ENCODE measurements around the gene SPTLC1.
A peak's percentile ranks its signal among the peaks of the same experiment; 100 is the strongest.

SPTLC1 gene

DNA sequence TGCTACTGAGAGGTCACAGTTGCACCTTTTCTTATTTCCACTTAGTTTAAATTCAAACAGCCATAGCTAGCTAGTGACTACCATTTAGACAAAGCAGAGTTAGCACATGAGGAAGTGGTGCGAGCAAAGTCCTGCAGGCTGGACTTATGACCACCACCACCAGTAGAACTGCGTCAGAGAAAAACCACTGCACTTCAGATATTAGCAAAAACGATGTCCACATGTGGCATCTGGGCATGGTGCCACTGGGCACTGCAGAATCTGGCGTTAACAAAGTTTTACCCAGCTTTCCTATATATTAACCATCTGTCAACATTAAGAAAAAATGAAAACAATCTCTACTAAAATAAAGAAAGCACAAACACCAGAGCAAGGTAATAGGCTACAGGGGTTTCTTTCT is 80.1 kb downstream of the SPTLC1 start:
- in situ Hi-C loops (cut with HindIII; ENCODE audit: low sequenced_read_pairs), result no loop called here
- peak; percentile 28 for DNase-seq (ENCODE audit: low read depth, low spot score)
- no peak overlapping the region for H3K4me3 ChIP-seq (ENCODE audit: low read depth, low read length)
- TF ChIP-seq, protein P1, sequence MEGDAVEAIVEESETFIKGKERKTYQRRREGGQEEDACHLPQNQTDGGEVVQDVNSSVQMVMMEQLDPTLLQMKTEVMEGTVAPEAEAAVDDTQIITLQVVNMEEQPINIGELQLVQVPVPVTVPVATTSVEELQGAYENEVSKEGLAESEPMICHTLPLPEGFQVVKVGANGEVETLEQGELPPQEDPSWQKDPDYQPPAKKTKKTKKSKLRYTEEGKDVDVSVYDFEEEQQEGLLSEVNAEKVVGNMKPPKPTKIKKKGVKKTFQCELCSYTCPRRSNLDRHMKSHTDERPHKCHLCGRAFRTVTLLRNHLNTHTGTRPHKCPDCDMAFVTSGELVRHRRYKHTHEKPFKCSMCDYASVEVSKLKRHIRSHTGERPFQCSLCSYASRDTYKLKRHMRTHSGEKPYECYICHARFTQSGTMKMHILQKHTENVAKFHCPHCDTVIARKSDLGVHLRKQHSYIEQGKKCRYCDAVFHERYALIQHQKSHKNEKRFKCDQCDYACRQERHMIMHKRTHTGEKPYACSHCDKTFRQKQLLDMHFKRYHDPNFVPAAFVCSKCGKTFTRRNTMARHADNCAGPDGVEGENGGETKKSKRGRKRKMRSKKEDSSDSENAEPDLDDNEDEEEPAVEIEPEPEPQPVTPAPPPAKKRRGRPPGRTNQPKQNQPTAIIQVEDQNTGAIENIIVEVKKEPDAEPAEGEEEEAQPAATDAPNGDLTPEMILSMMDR (IDR thresholded peaks at IDR 0.05; ENCODE audit: low read depth, low read length), result no peak

DNA sequence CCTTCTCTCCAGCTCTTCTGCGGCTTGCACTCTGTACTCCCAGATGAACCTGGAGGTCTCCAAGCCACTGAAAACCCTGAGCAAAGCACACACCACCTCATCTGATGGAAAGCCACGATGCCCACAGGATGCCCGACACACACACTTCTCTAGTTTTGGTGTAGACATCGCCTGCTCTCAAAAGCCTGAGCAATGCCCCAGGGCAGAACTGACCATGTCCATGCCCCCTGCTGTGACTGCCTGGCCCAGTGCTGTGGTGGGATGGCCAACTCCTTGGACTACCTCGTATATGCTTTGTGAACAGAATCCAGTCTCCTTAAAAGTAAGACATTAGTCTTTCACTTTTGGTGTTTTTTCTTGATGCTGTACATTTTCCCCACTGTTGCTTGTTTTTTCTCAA is 81.2 kb downstream of the SPTLC1 start:
- DNase-seq (ENCODE audit: low read depth, low spot score), result no peak
- in situ Hi-C loops (cut with HindIII; ENCODE audit: low sequenced_read_pairs), result no loop called here
- TF ChIP-seq, protein P1 (IDR thresholded peaks at IDR 0.05; ENCODE audit: low read depth, low read length), result no peak
- H3K4me3 ChIP-seq (ENCODE audit: low read depth, low read length), result no peak overlapping the region

DNA sequence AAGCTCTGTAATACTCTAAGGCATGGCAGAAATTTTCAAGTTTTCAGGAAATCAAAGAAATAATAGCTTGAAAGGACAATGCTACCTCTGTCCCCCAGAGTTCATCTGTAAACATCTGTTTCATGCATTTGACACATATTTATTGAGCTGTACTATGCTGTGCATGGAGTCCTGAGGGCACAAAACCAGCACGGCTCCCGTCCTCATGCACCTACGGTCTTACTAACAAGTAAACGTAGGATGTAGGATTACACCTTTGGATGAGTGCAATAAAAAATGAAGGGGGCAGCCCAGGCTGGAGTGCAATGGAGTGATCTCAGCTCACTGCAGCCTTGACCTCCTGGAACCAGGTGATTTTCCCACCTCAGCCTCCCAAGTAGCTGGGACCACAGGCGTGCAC is 81.9 kb downstream of the SPTLC1 start:
- TF ChIP-seq, protein P1 (IDR thresholded peaks at IDR 0.05; ENCODE audit: low read depth, low read length), result no peak
- in situ Hi-C loops (cut with HindIII; ENCODE audit: low sequenced_read_pairs), result no loop called here
- no peak overlapping the region for H3K4me3 ChIP-seq (ENCODE audit: low read depth, low read length)
- DNase-seq (ENCODE audit: low read depth, low spot score), result no peak

DNA sequence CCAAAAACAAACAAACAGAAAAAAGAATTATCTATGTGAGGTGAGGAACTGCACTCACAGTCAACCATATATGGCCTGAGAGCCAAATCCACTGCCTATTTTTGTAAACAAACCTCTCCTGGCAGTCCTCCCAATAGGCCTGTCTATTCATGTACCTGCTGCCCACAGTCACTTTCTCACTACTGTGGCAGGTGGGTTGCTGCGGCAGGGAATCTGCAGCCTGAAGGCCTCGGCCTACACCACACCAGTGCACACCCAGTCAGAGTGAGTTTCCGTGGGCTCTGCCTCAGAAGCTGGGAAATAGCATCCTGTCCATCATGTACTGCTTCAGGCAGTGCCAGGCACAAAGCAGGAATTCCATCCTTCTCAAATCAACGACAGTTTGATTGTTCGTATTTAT is 82.3 kb downstream of the SPTLC1 start:
- H3K4me3 ChIP-seq (ENCODE audit: low read depth, low read length), result no peak overlapping the region
- TF ChIP-seq, protein P1 (IDR thresholded peaks at IDR 0.05; ENCODE audit: low read depth, low read length), result no peak
- DNase-seq (ENCODE audit: low read depth, low spot score), result no peak
- in situ Hi-C loops (cut with HindIII; ENCODE audit: low sequenced_read_pairs), result no loop called here

DNA sequence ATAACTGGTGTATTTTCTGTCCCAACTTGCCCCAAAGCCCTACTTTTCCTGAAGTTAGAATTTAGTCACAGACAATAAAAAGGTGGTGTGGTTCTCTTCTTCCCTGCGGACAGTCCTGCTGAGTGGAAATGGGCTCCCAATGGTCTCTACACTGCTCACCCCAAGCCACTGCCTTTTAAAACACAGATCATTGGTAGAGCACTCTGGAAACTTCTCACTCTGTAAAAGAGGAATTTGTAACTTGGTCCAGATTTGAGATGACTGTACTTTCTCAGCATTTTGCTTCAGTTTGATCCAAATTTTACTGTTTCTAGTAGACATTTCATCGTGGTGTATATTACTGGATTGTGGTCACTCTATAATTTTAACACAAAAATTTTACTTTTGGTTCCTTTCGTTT is 84.8 kb downstream of the SPTLC1 start:
- TF ChIP-seq, protein P1 (IDR thresholded peaks at IDR 0.05; ENCODE audit: low read depth, low read length), result no peak
- DNase-seq (ENCODE audit: low read depth, low spot score), result no peak
- no peak overlapping the region for H3K4me3 ChIP-seq (ENCODE audit: low read depth, low read length)
- in situ Hi-C loops (cut with HindIII; ENCODE audit: low sequenced_read_pairs), result no loop called here

DNA sequence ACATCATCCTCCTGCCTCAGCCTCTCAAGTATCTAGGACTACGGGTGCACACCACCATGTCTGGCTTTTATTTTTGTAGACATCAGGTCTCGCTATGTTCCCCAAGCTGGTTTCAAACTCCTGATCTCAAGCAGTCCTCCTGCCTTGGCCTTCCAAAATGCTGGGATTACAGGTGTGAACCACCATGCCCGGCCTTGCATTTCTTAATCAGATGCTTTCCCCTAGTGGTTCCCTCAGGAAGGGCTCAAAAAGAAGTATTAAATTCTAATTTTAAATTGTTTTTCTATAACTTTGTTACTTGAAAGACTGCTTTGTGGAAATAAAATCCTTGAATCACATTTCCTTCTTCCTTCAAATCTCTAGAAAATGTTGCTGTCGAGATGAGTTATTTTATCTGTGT is 85.7 kb downstream of the SPTLC1 start:
- H3K4me3 ChIP-seq (ENCODE audit: low read depth, low read length), result no peak overlapping the region
- in situ Hi-C loops (cut with HindIII; ENCODE audit: low sequenced_read_pairs), result no loop called here
- TF ChIP-seq, protein P1 (IDR thresholded peaks at IDR 0.05; ENCODE audit: low read depth, low read length), result peak; percentile 28
- DNase-seq (ENCODE audit: low read depth, low spot score), result no peak
